RWPE2 (cell line): ENCODE data around the gene CNTNAP2.
A peak's percentile ranks its signal among the peaks of the same experiment; 100 is the strongest.
"Not testable (repeated sequence)": the region's sequence is repeated elsewhere in the genome, so short reads cannot be mapped to it uniquely, and the experiment has no call there.

Experiments
- ATAC-seq: fragments of 200-7000 bp; cut with Tn5 transposase; 3 replicates; pipeline ENCODE4 v1.9.1; 2021; ENCODE audit warnings: low read depth
- DNase-seq: peaks from one replicate; pipeline ENCODE4 v3.0.0-alpha.2; 2020; ENCODE audit warnings: low spot score
- H3K27ac ChIP-seq: fragments of 450-650 bp; 2 replicates; pipeline ENCODE4 v1.5.1; 2017; ENCODE audit warnings: mild to moderate bottlenecking; ENCODE audit not compliant: poor library complexity, severe bottlenecking
- H3K27me3 ChIP-seq: fragments of 250-450 bp; sonication (Bioruptor Pico); 2 replicates; pipeline ENCODE4 v1.5.1; 2021; ENCODE audit warnings: mild to moderate bottlenecking, moderate library complexity; ENCODE audit not compliant: insufficient read depth, poor library complexity, severe bottlenecking
- H3K36me3 ChIP-seq: fragments of 250-450 bp; sonication (Bioruptor Pico); 2 replicates; pipeline ENCODE4 v1.5.1; 2020; ENCODE audit warnings: low read depth, mild to moderate bottlenecking, moderate library complexity
- H3K4me1 ChIP-seq: fragments of 250-450 bp; sonication (Bioruptor Pico); 2 replicates; pipeline ENCODE4 v1.5.1; 2021; ENCODE audit warnings: mild to moderate bottlenecking, moderate library complexity; ENCODE audit not compliant: insufficient read depth, poor library complexity, severe bottlenecking
- H3K4me3 ChIP-seq: fragments of 250-450 bp; sonication (Bioruptor Pico); 2 replicates; pipeline ENCODE4 v1.5.1; 2021; ENCODE audit warnings: mild to moderate bottlenecking, moderate library complexity; ENCODE audit not compliant: severe bottlenecking
- H3K9me3 ChIP-seq: fragments of 250-450 bp; sonication (Bioruptor Pico); 2 replicates; pipeline ENCODE4 v1.5.1; 2021; ENCODE audit warnings: mild to moderate bottlenecking, moderate library complexity; ENCODE audit not compliant: severe bottlenecking
- TF ChIP-seq, protein P1 (sequence below): fragments of 450-650 bp; IDR thresholded peaks from one replicate; pipeline ENCODE4 v1.5.1; 2017; ENCODE audit warnings: mild to moderate bottlenecking, moderate library complexity; ENCODE audit not compliant: poor library complexity, severe bottlenecking

The CNTNAP2 gene

DNA sequence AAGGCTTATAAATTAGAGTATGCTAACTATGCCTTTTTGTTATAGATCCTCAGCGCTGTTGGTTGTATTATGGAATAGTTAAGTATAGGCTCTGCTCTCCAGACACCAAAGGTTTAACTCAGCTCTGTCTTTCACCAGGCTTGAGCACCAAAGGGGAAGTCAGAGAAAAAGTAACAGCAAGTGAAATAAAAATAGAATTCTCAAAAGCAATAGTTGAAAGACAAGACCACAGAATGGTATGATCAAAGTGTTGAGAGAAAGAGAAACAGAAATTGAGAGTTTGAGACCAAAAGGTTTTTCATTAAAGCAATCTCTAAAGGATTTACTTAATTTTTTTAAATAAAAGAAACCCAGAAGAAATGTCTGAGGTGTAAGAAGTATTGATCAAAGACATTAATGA lies 1944.1 kb downstream of the CNTNAP2 start:
- TF ChIP-seq, protein P1, sequence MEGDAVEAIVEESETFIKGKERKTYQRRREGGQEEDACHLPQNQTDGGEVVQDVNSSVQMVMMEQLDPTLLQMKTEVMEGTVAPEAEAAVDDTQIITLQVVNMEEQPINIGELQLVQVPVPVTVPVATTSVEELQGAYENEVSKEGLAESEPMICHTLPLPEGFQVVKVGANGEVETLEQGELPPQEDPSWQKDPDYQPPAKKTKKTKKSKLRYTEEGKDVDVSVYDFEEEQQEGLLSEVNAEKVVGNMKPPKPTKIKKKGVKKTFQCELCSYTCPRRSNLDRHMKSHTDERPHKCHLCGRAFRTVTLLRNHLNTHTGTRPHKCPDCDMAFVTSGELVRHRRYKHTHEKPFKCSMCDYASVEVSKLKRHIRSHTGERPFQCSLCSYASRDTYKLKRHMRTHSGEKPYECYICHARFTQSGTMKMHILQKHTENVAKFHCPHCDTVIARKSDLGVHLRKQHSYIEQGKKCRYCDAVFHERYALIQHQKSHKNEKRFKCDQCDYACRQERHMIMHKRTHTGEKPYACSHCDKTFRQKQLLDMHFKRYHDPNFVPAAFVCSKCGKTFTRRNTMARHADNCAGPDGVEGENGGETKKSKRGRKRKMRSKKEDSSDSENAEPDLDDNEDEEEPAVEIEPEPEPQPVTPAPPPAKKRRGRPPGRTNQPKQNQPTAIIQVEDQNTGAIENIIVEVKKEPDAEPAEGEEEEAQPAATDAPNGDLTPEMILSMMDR: no peak
- H3K4me1 ChIP-seq: no peaks in the 10 kb centered on the region
- no peaks in the 10 kb centered on the region for H3K27me3 ChIP-seq
- H3K27ac ChIP-seq: no peak overlapping the region
- peaks cover 4% of the 10 kb centered on the region for H3K9me3 ChIP-seq
- no peak overlapping the region for H3K4me3 ChIP-seq
- ATAC-seq (no peak), DNase-seq (no peak)
- no peaks in the 10 kb centered on the region for H3K36me3 ChIP-seq

DNA sequence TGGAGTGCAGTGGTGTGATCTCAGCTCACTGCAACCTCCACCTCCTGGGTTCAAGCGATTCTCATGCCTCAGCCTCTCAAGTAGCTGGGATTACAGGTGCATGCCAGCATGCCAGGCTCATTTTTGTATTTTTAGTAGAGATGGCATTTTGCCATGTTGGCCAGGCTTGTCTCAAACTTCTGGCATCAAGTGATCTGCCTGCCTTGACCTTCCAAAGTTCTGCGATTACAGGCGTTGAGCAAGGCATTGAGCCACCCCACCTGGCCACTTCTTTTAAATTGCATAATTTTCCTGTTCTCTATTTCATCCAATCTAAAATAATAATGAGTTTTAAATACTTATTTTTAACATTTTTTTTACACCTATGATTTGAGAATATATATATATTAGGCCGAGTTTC lies 1961.5 kb downstream of the CNTNAP2 start:
- DNase-seq, H3K4me3 ChIP-seq, H3K27me3 ChIP-seq, ATAC-seq, H3K36me3 ChIP-seq, H3K27ac ChIP-seq, H3K9me3 ChIP-seq, H3K4me1 ChIP-seq: not testable (repeated sequence)

DNA sequence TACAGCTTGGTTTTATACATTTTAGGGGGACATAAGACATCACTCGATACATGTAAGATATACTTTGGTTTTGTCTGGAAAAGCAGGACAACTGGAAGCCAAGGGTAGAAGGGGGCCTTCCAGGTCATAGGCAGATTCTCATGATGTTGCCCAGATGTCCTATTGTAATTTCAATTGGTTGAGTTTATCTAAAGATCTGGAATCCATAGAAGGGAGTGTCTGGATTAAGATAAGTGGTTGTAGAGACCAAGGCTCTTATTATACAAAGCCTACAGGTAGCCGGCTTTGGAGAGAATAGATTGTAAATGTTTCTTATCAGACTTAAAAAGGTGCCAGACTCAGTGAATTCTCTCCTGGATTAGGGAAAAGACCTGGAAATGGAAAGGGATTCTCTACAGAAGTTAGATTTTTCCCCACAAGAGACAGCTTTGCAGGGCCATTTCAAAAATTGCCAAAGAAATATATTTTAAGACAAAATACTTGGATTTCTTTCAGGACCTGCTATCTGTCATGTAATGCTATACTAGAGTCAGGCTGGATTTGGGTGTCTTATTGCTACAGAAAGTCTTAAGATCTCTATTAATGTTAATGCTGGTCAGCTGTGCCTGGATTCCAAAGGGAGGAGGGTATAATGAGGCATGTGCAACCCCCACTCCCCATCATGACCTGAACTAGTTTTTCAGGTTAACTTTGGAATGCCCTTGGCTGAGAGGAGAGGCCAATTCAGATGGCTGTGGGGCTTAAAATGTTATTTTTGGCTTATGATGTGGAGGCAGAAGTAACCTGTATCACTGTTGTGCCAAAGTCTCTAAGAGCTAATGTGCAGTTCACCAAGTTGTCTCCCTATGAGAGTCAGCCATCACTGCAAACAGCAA lies 1962.8 kb downstream of the CNTNAP2 start:
- no peaks in the 10 kb centered on the region for H3K27me3 ChIP-seq
- TF ChIP-seq, protein P1: no peak
- no peak overlapping the region for H3K27ac ChIP-seq
- no peak for ATAC-seq
- no peaks in the 10 kb centered on the region for H3K4me1 ChIP-seq
- no peaks in the 10 kb centered on the region for H3K9me3 ChIP-seq
- no peaks in the 10 kb centered on the region for H3K36me3 ChIP-seq
- H3K4me3 ChIP-seq: no peak overlapping the region
- DNase-seq: no peak

GRCh38 chr7:148083448-148083847 lies 1966.8 kb downstream of the CNTNAP2 start:
- H3K27ac ChIP-seq: no peak overlapping the region
- no peaks in the 10 kb centered on the region for H3K9me3 ChIP-seq
- DNase-seq (no peak), ATAC-seq (no peak)
- no peaks in the 10 kb centered on the region for H3K36me3 ChIP-seq
- peaks cover 5% of the 10 kb centered on the region for H3K27me3 ChIP-seq
- no peak overlapping the region for H3K4me3 ChIP-seq
- no peaks in the 10 kb centered on the region for H3K4me1 ChIP-seq
- TF ChIP-seq, protein P1: no peak

GRCh38 chr7:148084138-148084537 lies 1967.5 kb downstream of the CNTNAP2 start:
- Histone ChIP-seq H3K27me3 (peaks cover 5% of the 10 kb centered on the region), H3K4me1 (no peaks in the 10 kb centered on the region), H3K27ac (no peak overlapping the region), H3K4me3 (no peak overlapping the region), H3K9me3 (no peaks in the 10 kb centered on the region), H3K36me3 (no peaks in the 10 kb centered on the region)
- DNase-seq (no peak), ATAC-seq (peak; percentile 73)
- TF ChIP-seq, protein P1: peak; percentile 74
